ENCODE measurements around the gene CORO2B. TPM values are rescaled to one million over a fixed set of nuclear protein-coding genes. Genes with fewer than 3 reads are reported as not detected.

Gene CORO2B
- total and polyA plus RNA-seq, 10 donors, result 0.93 to 8.8 (median 3.6) TPM

DNA sequence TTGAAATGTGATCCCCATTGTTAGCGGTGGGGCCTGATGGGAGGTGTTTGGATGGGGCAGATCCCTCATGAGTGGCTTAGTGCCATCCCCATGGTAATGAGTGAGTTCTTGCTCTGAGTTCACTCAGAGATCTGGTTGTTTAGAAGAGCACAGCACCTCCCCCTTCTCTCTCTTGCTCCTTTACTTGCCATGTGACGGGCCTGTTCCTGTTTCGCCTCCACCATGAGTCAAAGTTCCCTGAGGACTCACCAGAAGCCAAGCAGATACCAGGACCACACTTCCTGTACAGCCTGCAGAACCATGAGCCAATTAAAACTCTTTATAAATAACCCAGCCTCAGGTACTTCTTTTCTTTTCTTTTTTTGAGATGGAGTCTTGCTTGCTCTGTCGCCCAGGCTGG is 195.3 kb downstream of the CORO2B start:
- WGBS, 5 donors, result 92 to 97% (median 93%) methylated on average over 4 of the region's 4 CpGs
- intact Hi-C loops (cut with DNase I; ENCODE audit: low total_unique reads), result no loop called here

DNA sequence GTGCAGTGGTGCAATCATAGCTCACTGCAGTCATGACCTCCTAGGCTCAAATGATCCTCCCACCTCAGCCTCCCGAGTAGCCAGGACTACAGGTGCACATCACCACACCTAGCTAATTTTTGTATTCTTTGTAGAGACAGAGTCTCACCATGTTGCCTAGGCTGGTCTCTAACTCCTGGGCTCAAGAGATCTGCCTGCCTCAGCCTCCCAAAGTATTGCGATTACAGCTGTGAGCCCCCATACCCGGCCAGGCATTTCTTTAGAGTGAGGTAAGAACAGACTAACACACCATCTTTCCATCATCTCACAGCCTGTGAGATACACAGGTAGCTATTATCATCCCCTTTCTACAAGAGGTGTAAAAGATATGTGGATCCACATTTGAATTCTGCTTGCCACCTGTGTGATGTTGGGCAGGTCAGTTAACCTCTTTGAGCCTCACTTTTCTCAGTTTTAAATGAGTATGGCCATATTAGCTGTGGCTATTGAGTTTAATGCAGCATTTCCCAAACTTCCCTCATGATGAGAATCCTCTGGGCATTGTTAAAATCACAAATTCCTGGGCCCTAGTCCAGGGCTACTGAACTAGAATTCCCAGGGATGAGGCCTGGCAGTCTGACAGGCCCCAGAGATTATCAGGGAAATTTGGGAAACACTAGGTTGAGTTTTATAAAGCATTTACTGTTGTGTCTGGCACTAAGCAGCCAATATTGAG is 195.9 kb downstream of the CORO2B start:
- no peaks in the 10 kb centered on the region for H3K9me3 ChIP-seq
- H3K36me3 ChIP-seq, result peaks cover 0 to 26% (median 17%) of the 10 kb centered on the region in 6 donors
- WGBS, 5 donors, result 93 to 100% (median 98%) methylated on average over 3 of the region's 3 CpGs
- no peak overlapping the region for H3K27ac ChIP-seq
- no peaks in the 10 kb centered on the region for H3K27me3 ChIP-seq (replicated peaks in 1 of 7)
- TF ChIP-seq, protein P1, sequence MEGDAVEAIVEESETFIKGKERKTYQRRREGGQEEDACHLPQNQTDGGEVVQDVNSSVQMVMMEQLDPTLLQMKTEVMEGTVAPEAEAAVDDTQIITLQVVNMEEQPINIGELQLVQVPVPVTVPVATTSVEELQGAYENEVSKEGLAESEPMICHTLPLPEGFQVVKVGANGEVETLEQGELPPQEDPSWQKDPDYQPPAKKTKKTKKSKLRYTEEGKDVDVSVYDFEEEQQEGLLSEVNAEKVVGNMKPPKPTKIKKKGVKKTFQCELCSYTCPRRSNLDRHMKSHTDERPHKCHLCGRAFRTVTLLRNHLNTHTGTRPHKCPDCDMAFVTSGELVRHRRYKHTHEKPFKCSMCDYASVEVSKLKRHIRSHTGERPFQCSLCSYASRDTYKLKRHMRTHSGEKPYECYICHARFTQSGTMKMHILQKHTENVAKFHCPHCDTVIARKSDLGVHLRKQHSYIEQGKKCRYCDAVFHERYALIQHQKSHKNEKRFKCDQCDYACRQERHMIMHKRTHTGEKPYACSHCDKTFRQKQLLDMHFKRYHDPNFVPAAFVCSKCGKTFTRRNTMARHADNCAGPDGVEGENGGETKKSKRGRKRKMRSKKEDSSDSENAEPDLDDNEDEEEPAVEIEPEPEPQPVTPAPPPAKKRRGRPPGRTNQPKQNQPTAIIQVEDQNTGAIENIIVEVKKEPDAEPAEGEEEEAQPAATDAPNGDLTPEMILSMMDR (IDR thresholded peaks at IDR 0.05 in 8 of 11, conservative IDR thresholded peaks at IDR 0.05 in 3 of 11), result no peak
- TF ChIP-seq POLR2A (IDR thresholded peaks at IDR 0.05), result no peak
- TF ChIP-seq POLR2AphosphoS5 (IDR thresholded peaks at IDR 0.05), result no peak
- no peak for DNase-seq
- peaks cover 0 to 26% (median 7%) of the 10 kb centered on the region in 6 donors for H3K4me1 ChIP-seq
- H3K4me3 ChIP-seq, result no peak overlapping the region
- intact Hi-C loops (cut with DNase I; ENCODE audit: low total_unique reads), result no loop called here

More for the DNA sequence above, 195.3 kb downstream of the CORO2B start:
- Histone ChIP-seq H3K27me3 (replicated peaks in 1 of 7) (no peaks in the 10 kb centered on the region), H3K9me3 (no peaks in the 10 kb centered on the region), H3K4me1 (peaks cover 0 to 21% (median 7%) of the 10 kb centered on the region in 6 donors), H3K4me3 (no peak overlapping the region), H3K36me3 (peaks cover 0 to 21% (median 12%) of the 10 kb centered on the region in 6 donors), H3K27ac (no peak overlapping the region)
- TF ChIP-seq POLR2A (IDR thresholded peaks at IDR 0.05), result no peak
- DNase-seq, result no peak

GRCh38 chr15:68775236-68775577 is 196.4 kb downstream of the CORO2B start:
- TF ChIP-seq POLR2AphosphoS5 (IDR thresholded peaks at IDR 0.05) (no peak), POLR2A (IDR thresholded peaks at IDR 0.05) (no peak)
- TF ChIP-seq, protein P1 (IDR thresholded peaks at IDR 0.05 in 8 of 11, conservative IDR thresholded peaks at IDR 0.05 in 3 of 11), result no peak
- H3K36me3 ChIP-seq, result peaks cover 0 to 32% (median 21%) of the 10 kb centered on the region in 6 donors
- H3K4me3 ChIP-seq, result no peak overlapping the region
- peaks cover 0 to 31% (median 7%) of the 10 kb centered on the region in 6 donors for H3K4me1 ChIP-seq
- intact Hi-C loops (cut with DNase I; ENCODE audit: low total_unique reads), result no loop called here
- no peaks in the 10 kb centered on the region for H3K27me3 ChIP-seq (replicated peaks in 1 of 7)
- H3K9me3 ChIP-seq, result no peaks in the 10 kb centered on the region
- no peak overlapping the region for H3K27ac ChIP-seq
- DNase-seq, result no peak
- 93 to 97% (median 96%) methylated on average over 3 of the region's 3 CpGs for WGBS, 5 donors

DNA sequence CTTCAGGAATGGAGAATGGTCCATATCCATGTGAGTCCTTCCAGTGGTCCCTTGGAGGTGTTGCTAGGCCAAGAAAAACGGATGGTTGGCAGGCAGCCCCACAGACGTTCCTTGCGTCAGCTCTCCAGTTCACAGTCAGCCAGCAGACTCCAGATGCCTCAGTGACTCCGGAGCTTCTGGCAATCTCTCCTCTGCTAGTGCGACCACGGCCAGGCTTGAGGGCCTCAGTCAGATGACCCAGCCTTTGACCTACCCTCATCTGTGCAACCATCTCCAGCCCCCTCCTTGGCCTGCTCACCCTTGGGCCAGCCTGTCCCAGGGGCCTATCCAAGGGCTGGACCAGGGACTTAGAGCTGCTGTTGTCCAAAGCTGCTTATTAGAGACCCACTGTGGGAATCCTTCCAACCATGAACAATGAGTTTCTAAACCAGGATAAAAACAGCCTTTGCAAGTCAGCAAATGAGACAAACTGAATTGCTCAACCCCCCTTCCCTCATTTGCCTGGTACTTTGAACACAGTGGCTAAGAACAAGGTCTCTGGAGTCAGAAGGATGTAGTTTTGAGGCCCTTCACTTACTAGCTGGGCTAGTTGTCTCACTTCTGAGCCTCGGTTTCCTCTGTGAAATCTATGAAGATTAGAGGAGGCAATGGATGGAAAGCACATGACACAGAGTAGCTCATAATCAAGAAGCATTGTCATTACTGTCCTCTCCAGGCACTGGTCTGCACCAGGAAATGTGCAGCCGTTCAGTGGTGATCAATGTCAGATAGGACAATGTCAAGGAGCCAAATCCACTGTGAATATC is 197.1 kb downstream of the CORO2B start:
- Histone ChIP-seq H3K4me3 (no peak overlapping the region), H3K27ac (peak overlapping the region in 4 of 8 donors; percentile 13 to 52 (median 34))
- no peak for DNase-seq

More for the DNA sequence above, 197.1 kb downstream of the CORO2B start:
- H3K9me3 ChIP-seq, result no peaks in the 10 kb centered on the region
- H3K4me1 ChIP-seq, result peaks cover 0 to 38% (median 11%) of the 10 kb centered on the region in 6 donors
- H3K36me3 ChIP-seq, result peaks cover 0 to 38% (median 28%) of the 10 kb centered on the region in 6 donors
- intact Hi-C loops (cut with DNase I; ENCODE audit: low total_unique reads), result no loop called here
- H3K27me3 ChIP-seq (replicated peaks in 1 of 7), result no peaks in the 10 kb centered on the region
- 73 to 87% (median 76%) methylated on average over 8 of the region's 8 CpGs for WGBS, 5 donors
- TF ChIP-seq POLR2AphosphoS5 (IDR thresholded peaks at IDR 0.05) (peak in 1 of 3 donors; percentile 56), POLR2A (IDR thresholded peaks at IDR 0.05) (no peak)
